HG02943 (cell line): ENCODE data around the gene DDX5.

Experiments used
- ATAC-seq: cut with Tn5 transposase; IDR thresholded peaks from one replicate; pipeline ENCODE4 v1.9.1; 2021; ENCODE audit warnings: mild to moderate bottlenecking, low read depth, moderate library complexity; ENCODE audit not compliant: unreplicated experiment

Gene DDX5

GRCh38 chr17:64506201-64506575 is at the start of gene DDX5:
TSS of gene DDX5 (minus strand) at chr17:64506289. CDS start at chr17:64506119, 170 bp downstream.
- ATAC-seq = peak; percentile 56

- no peak for ATAC-seq
These were observed 49.2 kb upstream of the DDX5 start for GRCh38 chr17:64555281-64555680.

GRCh38 chr17:64554028-64554637 is 48.0 kb upstream of the DDX5 start:
- no peak for ATAC-seq

GRCh38 chr17:64551461-64551860 is 45.4 kb upstream of the DDX5 start:
- no peak for ATAC-seq

- ATAC-seq = no peak
These were observed 41.2 kb upstream of the DDX5 start for GRCh38 chr17:64547319-64547718.

GRCh38 chr17:64546716-64547115 is 40.6 kb upstream of the DDX5 start:
- no peak for ATAC-seq

GRCh38 chr17:64544742-64545141 is 38.7 kb upstream of the DDX5 start:
- no peak for ATAC-seq

- no peak for ATAC-seq
These were observed 34.2 kb upstream of the DDX5 start for GRCh38 chr17:64540118-64540776.

GRCh38 chr17:64538508-64539130 is 32.5 kb upstream of the DDX5 start:
- ATAC-seq = no peak

- no peak for ATAC-seq
These were observed 31.4 kb upstream of the DDX5 start for GRCh38 chr17:64537488-64537887.

GRCh38 chr17:64536913-64537312 is 30.8 kb upstream of the DDX5 start:
- ATAC-seq = no peak

- ATAC-seq = no peak
These were observed 29.3 kb upstream of the DDX5 start for GRCh38 chr17:64535357-64535756.

GRCh38 chr17:64534187-64534586 is 28.1 kb upstream of the DDX5 start:
- ATAC-seq = no peak

- ATAC-seq = no peak
These were observed 27.7 kb upstream of the DDX5 start for GRCh38 chr17:64533784-64534183.

GRCh38 chr17:64532409-64532808 is 26.3 kb upstream of the DDX5 start:
- no peak for ATAC-seq

GRCh38 chr17:64531955-64532371 is 25.9 kb upstream of the DDX5 start:
- no peak for ATAC-seq

- ATAC-seq = no peak
These were observed 23.1 kb upstream of the DDX5 start for GRCh38 chr17:64529221-64529620.

GRCh38 chr17:64527914-64528313 is 21.8 kb upstream of the DDX5 start:
- no peak for ATAC-seq

- no peak for ATAC-seq
These were observed 14.3 kb upstream of the DDX5 start for GRCh38 chr17:64520359-64520758.

GRCh38 chr17:64519601-64520000 is 13.5 kb upstream of the DDX5 start:
- no peak for ATAC-seq

GRCh38 chr17:64515829-64516228 is 9.7 kb upstream of the DDX5 start:
- ATAC-seq = no peak

GRCh38 chr17:64515419-64515818 is 9.3 kb upstream of the DDX5 start:
- ATAC-seq = no peak
